K562 (cell line): Measurements from ENCODE around the gene TCOF1. TPM values are rescaled to one million over a fixed set of nuclear protein-coding genes. Genes with fewer than 3 reads are reported as not detected.
A peak's percentile ranks its signal among the peaks of the same experiment; 100 is the strongest.

Source experiments
- ATAC-seq: fragments of 200-7000 bp; cut with Tn5 transposase; 3 replicates; pipeline ENCODE4 v1.9.1; 2020; ENCODE audit warnings: moderate library complexity
- BruUV-seq: library from RNA; stranded (reverse); fragments of 400-500 nt; replicated peaks from 2 replicates; lab custom pipeline; 2021; lab: Mats Ljungman, UMichigan
- CTCF ChIA-PET: fragments of 300-600 bp; formaldehyde crosslinking; extraction: SDS; loops from one replicate; lab custom pipeline; 2021; ENCODE audit warnings: low intra/inter-chr PET ratio; lab: Yijun Ruan, JAX
- POLR2A ChIA-PET: fragments of 300-600, 350-650 bp; sonication (Branson Sonifier 250); formaldehyde crosslinking; extraction: SDS; loops from one replicate; lab custom pipeline; 2021; ENCODE audit warnings: antibody characterized with exemption, inconsistent platforms; lab: Yijun Ruan, JAX
- DNase-seq, 4 experiments: peaks; one replicate each; pipeline versions ENCODE4 v3.0.0 to v3.0.0-alpha.2; 2011 to 2018; ENCODE audit warnings: low spot score in 3 of 4, mixed read lengths in 3 of 4; ENCODE audit errors: extremely low read depth in 1 of 4
- FAIRE-seq: peaks from 2 replicates; lab custom pipeline; 2011; peaks lifted over from hg19 to GRCh38; lab: Jason Lieb, UNC
- H2AFZ ChIP-seq: 2 replicates; pipeline ENCODE4 v1.6.0; 2011; ENCODE audit warnings: low read depth, low read length, control low read depth, inconsistent platforms
- H3K27ac ChIP-seq: fragments of 200-600 bp; 3 replicates; pipeline ENCODE4 v1.8.0; 2011; ENCODE audit warnings: low read depth, mild to moderate bottlenecking, control low read depth, inconsistent platforms, low read length, moderate library complexity, mixed read lengths; ENCODE audit errors: extremely low read depth
- H3K27me3 ChIP-seq, 2 experiments: fragments of 300-600 bp in 1 of 2; 2 replicates in 1 of 2; 3 replicates in 1 of 2; pipeline versions ENCODE4 v1.6.0 to v1.8.0; 2011; ENCODE audit warnings: inconsistent platforms in 2 of 2, low read length in 2 of 2, mild to moderate bottlenecking in 1 of 2, mixed read lengths in 1 of 2, moderate library complexity in 1 of 2; ENCODE audit not compliant: control insufficient read depth in 2 of 2, insufficient read depth in 2 of 2
- H3K36me3 ChIP-seq: fragments of 300-600 bp; 3 replicates; pipeline ENCODE4 v1.8.0; 2011; ENCODE audit warnings: mild to moderate bottlenecking, low read length, inconsistent platforms; ENCODE audit not compliant: control insufficient read depth, insufficient read depth
- H3K4me1 ChIP-seq, 2 experiments: fragments of 200-600 bp in 1 of 2; replicated peaks in 1 of 2; 2 replicates in 1 of 2; 3 replicates in 1 of 2; pipeline versions ENCODE4 v1.5.1 to v1.8.0; 2011; ENCODE audit warnings: inconsistent platforms in 2 of 2, low read length in 2 of 2, mild to moderate bottlenecking in 1 of 2, mixed read lengths in 1 of 2, moderate library complexity in 1 of 2; ENCODE audit not compliant: control insufficient read depth in 2 of 2, insufficient read depth in 2 of 2
- H3K4me2 ChIP-seq: 2 replicates; pipeline ENCODE4 v1.6.1; 2011; ENCODE audit warnings: low read length, control low read depth, inconsistent platforms, mixed read lengths; ENCODE audit not compliant: insufficient read depth
- H3K4me3 ChIP-seq: fragments of 200-600 bp; sonication (generic), shearing (Covaris generic); 2 replicates; pipeline ENCODE4 v1.5.1; 2016; ENCODE audit warnings: control low read depth, inconsistent platforms
- H3K79me2 ChIP-seq: fragments of 200-600 bp; 3 replicates; pipeline ENCODE4 v1.8.0; 2011; ENCODE audit warnings: low read length, inconsistent platforms; ENCODE audit not compliant: control insufficient read depth, insufficient read depth
- H3K9ac ChIP-seq, 2 experiments: 2 replicates each; pipeline versions ENCODE4 v1.6.0 to v1.6.1; 2011; ENCODE audit warnings: low read depth in 2 of 2, low read length in 2 of 2, control low read depth in 1 of 2, inconsistent platforms in 1 of 2, mild to moderate bottlenecking in 1 of 2, mixed read lengths in 1 of 2; ENCODE audit not compliant: insufficient read depth in 1 of 2
- H3K9me1 ChIP-seq: one replicate; pipeline ENCODE4 v1.6.0; 2011; ENCODE audit warnings: inconsistent platforms, mild to moderate bottlenecking, low read length, moderate library complexity; ENCODE audit not compliant: control insufficient read depth, insufficient read depth
- H3K9me3 ChIP-seq: replicated peaks from 2 replicates; pipeline ENCODE4 v1.5.1; 2011; ENCODE audit warnings: low read depth, low read length, inconsistent platforms; ENCODE audit not compliant: control insufficient read depth, insufficient read depth
- H4K20me1 ChIP-seq: replicated peaks from 2 replicates; pipeline ENCODE4 v1.6.1; 2011; ENCODE audit warnings: low read length, inconsistent platforms, mixed read lengths; ENCODE audit not compliant: control insufficient read depth, insufficient read depth
- POLR2A ChIP-seq: fragments of 450-650 bp; conservative IDR thresholded peaks from 2 replicates; pipeline ENCODE4 v1.6.1; 2016
- PRDM10 ChIP-seq: fragments of 450-650 bp; IDR thresholded peaks from 2 replicates; pipeline ENCODE4 v1.6.1; 2018; ENCODE audit not compliant: partially characterized antibody
- SUPT5H ChIP-seq: fragments of 450-650 bp; IDR thresholded peaks from 2 replicates; pipeline ENCODE4 v1.6.1; 2016
- ZNF444 ChIP-seq: fragments of 250-450 bp; sonication (Bioruptor Pico); IDR thresholded peaks from 2 replicates; pipeline ENCODE4 v1.4.0; 2020; ENCODE audit warnings: mild to moderate bottlenecking, moderate library complexity
- ZNF740 ChIP-seq, 3 experiments: fragments of 200-800 bp in 1 of 3; sonication (Bioruptor generic) in 1 of 3; sonication (generic) in 1 of 3; formaldehyde crosslinking in 1 of 3; IDR thresholded peaks; 2 replicates each; pipeline versions ENCODE4 v1.6.1 to v1.8.0; 2016 to 2022; ENCODE audit warnings: mild to moderate bottlenecking in 2 of 3, missing compliant biosample characterization in 2 of 3, missing genetic modification characterization in 2 of 3, missing genetic modification reagents in 1 of 3
- WGBS: fragments of 100-300 bp; shearing (Covaris generic); methylation state at CpG from one replicate; pipeline ENCODE4 v1.1.6; 2016; ENCODE audit warnings: low coverage, mixed read lengths; ENCODE audit not compliant: insufficient coverage; ENCODE audit errors: missing lambda C conversion rate; 5-methylcytosine and 5-hydroxymethylcytosine counted together
- in situ Hi-C: fragments of 300-500 bp; cut with MboI; formaldehyde crosslinking; loops from 4 replicates; pipeline ENCODE4 v1.15.0; 2018; ENCODE audit warnings: inconsistent platforms, mixed read lengths
- intact Hi-C: fragments of 100-400 bp; cut with micrococcal nuclease; formaldehyde crosslinking; loops from 2 replicates; pipeline ENCODE4 v1.14.2; 2022
- polyA plus RNA-seq, 8 experiments: library from polyadenylated mRNA; depleted of rRNA in 4 of 8; stranded (reverse) in 5 of 8; unstranded in 3 of 8; fragments of >200 nt; fragmentation: Nextera tagmentation in 2 of 8; fragmentation: Illumina TruSeq in 1 of 8; extraction: Ambion mirVana in 2 of 8; extraction: Trizol in 1 of 8; gene quantifications; 2 replicates each; pipeline versions ENCODE4 v1.2.1 to v1.2.3, GENCODE V29; 2011 to 2014; ENCODE audit warnings: inconsistent platforms in 1 of 8, missing spikeins in 1 of 8
- total RNA-seq, 7 experiments: library from RNA; depleted of rRNA in 6 of 7; stranded (reverse); fragments of >200 nt in 6 of 7; fragmentation: Illumina TruSeq in 2 of 7; extraction: Trizol in 2 of 7; gene quantifications; 2 replicates each; pipeline versions ENCODE4 v1.2.1 to v1.2.3, GENCODE V29; 2011 to 2021; ENCODE audit warnings: low replicate concordance in 1 of 7

The TCOF1 gene
- total and polyA plus RNA-seq, 9 of the 15 experiments (the other 6 are each of a cell fraction or from before 2014, with no cell fraction given) = 9.8 to 134 (median 61.7) TPM

GRCh38 chr5:150446088-150446487 is 88.6 kb downstream of the TCOF1 start:
- DNase-seq (no peak), FAIRE-seq (no peak), ATAC-seq (no peak)
- intact Hi-C loops (no loop called here), in situ Hi-C loops (no loop called here)
- Histone ChIP-seq H3K79me2 (peaks cover 40% of the 10 kb centered on the region), H3K36me3 (peaks cover 65% of the 10 kb centered on the region), H3K9ac (no peak overlapping the region), H3K9me1 (no peaks in the 10 kb centered on the region), H3K27me3 (no peaks in the 10 kb centered on the region), H3K4me3 (no peak overlapping the region), H3K27ac (no peak overlapping the region), H3K4me1 (peaks cover 11 to 18% of the 10 kb centered on the region in 2 experiments; a peak in 4 of 5 replicates), H2AFZ (no peak overlapping the region), H3K9me3 (no peaks in the 10 kb centered on the region), H3K4me2 (0 out of 2 replicates have a peak overlapping the region, but pooled peaks have one; percentile 33), H4K20me1 (peaks cover 38% of the 10 kb centered on the region)
- POLR2A ChIA-PET = interaction anchor here (0.6 to 3.7 kb wide), 5 partner anchors 10 to 401 kb away, joined by 3 to 17 read pairs (median 3); no protein-coding TSS in a partner anchor
- CTCF ChIA-PET = no interaction called here
- BruUV-seq = no TSS peak
- TF ChIP-seq ZNF444 (CRISPR knock-in tag) (no peak), ZNF740 (CRISPR knock-in tag; IDR thresholded peaks at IDR 0.05) (peak; percentile 38; the same call in 1 of the 2 replicates), ZNF740 (tag; IDR thresholded peaks at IDR 0.05) (no peak), POLR2A (peak; percentile 52; the same call in 1 of the 2 replicates), SUPT5H (peak; percentile 64), PRDM10 (no peak)
- 86% methylated on average over 2 of the region's 2 CpGs for WGBS
